ENCODE measurements around the gene RPRD1A. TPM values are rescaled to one million over a fixed set of nuclear protein-coding genes. Genes with fewer than 3 reads are reported as not detected.

The RPRD1A gene
- total and polyA plus RNA-seq, 9 of the 15 experiments (the other 6 are each of a cell fraction or from before 2014, with no cell fraction given), result 30.2 to 142 (median 66.0) TPM

DNA sequence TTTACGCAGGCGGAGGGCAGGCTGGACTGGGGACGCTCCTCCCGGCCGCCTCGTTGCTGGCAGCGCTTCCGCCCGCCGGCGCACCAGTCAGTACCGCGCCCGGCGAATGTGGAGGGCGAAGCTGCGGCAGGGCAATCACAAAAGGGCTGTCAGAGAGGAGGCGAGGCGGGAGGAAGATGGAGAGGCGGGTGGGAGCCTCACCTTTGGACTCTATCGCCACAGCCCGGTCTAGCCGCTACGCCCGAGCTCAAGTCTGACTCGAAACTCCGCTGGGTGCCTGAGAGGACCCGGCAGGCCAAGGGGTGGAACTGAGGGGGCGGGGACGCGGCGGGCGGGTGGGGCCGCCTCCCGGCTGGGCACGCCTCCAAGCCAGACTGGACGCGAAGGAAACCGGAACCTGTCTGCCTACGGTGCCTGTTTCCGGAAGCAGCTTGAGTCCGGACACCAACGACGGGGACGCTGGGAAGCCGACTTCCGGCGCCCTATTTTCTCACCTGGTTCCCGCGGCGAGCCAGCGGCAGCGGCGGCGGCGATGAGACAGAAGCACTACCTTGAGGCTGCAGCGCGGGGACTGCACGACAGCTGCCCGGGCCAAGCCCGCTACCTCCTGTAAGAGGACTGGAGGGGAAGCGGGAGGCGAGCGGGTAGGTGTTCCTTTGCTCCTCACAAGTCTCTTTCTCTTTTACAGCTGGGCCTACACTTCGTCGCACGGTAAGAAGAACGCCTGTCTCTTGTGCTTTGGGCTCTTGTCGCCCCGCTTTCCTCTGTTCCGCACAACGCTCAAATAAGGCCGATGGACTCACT is 95.0 kb downstream of the RPRD1A start, which contains the start of gene RMP24 (continued):
- TF ChIP-seq, protein P1, sequence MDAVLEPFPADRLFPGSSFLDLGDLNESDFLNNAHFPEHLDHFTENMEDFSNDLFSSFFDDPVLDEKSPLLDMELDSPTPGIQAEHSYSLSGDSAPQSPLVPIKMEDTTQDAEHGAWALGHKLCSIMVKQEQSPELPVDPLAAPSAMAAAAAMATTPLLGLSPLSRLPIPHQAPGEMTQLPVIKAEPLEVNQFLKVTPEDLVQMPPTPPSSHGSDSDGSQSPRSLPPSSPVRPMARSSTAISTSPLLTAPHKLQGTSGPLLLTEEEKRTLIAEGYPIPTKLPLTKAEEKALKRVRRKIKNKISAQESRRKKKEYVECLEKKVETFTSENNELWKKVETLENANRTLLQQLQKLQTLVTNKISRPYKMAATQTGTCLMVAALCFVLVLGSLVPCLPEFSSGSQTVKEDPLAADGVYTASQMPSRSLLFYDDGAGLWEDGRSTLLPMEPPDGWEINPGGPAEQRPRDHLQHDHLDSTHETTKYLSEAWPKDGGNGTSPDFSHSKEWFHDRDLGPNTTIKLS (IDR thresholded peaks at IDR 0.05; ENCODE audit: borderline replicate concordance, low read depth), result no peak
- TF ChIP-seq, protein P2, sequence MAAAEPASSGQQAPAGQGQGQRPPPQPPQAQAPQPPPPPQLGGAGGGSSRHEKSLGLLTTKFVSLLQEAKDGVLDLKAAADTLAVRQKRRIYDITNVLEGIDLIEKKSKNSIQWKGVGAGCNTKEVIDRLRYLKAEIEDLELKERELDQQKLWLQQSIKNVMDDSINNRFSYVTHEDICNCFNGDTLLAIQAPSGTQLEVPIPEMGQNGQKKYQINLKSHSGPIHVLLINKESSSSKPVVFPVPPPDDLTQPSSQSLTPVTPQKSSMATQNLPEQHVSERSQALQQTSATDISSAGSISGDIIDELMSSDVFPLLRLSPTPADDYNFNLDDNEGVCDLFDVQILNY (CRISPR knock-in tag; IDR thresholded peaks at IDR 0.05), result no peak
- no peak for TF ChIP-seq POLR3G (IDR thresholded peaks at IDR 0.05; ENCODE audit: extremely low read depth, insufficient read length, insufficient replicate concordance)
- peak; percentile 77 for TF ChIP-seq TOE1 (IDR thresholded peaks at IDR 0.05; ENCODE audit: borderline replicate concordance)
- TF ChIP-seq TOE1 (CRISPR knock-in tag; IDR thresholded peaks at IDR 0.05; ENCODE audit: borderline replicate concordance, low read depth), result no peak
- TF ChIP-seq NRF1 (conservative IDR thresholded peaks at IDR 0.05 in 1 of 2, IDR thresholded peaks at IDR 0.05 in 1 of 2), result peak; percentile 71 to 74
- TF ChIP-seq POLR2B (IDR thresholded peaks at IDR 0.05; ENCODE audit: low read depth, partially characterized antibody), result peak; percentile 81
- TF ChIP-seq ZNF717 (CRISPR knock-in tag; IDR thresholded peaks at IDR 0.05), result no peak
- peak; percentile 90 for TF ChIP-seq SP1 (CRISPR knock-in tag; IDR thresholded peaks at IDR 0.05)
- no peak for TF ChIP-seq ZNF143 (CRISPR knock-in tag; IDR thresholded peaks at IDR 0.05)
- no peak for TF ChIP-seq ZNF830 (CRISPR knock-in tag; IDR thresholded peaks at IDR 0.05)
- peak; percentile 85 for TF ChIP-seq EP400 (IDR thresholded peaks at IDR 0.05)
- peak; percentile 91 for TF ChIP-seq GTF2E2 (tag; IDR thresholded peaks at IDR 0.05)
- TF ChIP-seq MXI1 (IDR thresholded peaks at IDR 0.05; ENCODE audit: low read depth, low read length), result 0 out of 2 replicates have a peak, but pooled peaks have one; percentile 63
- TF ChIP-seq CREM (IDR thresholded peaks at IDR 0.05; ENCODE audit: low read depth), result peak; percentile 93
- TF ChIP-seq GATAD2B (IDR thresholded peaks at IDR 0.05; ENCODE audit: borderline replicate concordance), result peak; percentile 9; the same call in 1 of the 2 replicates
- TF ChIP-seq PRMT5 (CRISPR knock-in tag; IDR thresholded peaks at IDR 0.05), result no peak
- TF ChIP-seq SRSF9 (IDR thresholded peaks at IDR 0.05; ENCODE audit: borderline replicate concordance, low read depth, low read length), result no peak
- TF ChIP-seq TEAD4 (IDR thresholded peaks at IDR 0.05; ENCODE audit: low read length), result peak; percentile 43; the same call in 1 of the 2 replicates
- TF ChIP-seq TEAD4 (CRISPR knock-in tag; IDR thresholded peaks at IDR 0.05; ENCODE audit: borderline replicate concordance), result no peak
- TF ChIP-seq ZNF175 (CRISPR knock-in tag; IDR thresholded peaks at IDR 0.05; ENCODE audit: low read depth), result no peak
- TF ChIP-seq CEBPG (CRISPR knock-in tag; IDR thresholded peaks at IDR 0.05), result no peak
- TF ChIP-seq CEBPG (tag; conservative IDR thresholded peaks at IDR 0.05 in 1 of 2, IDR thresholded peaks at IDR 0.05 in 1 of 2), result no peak
- TF ChIP-seq HIVEP1 (CRISPR knock-in tag; IDR thresholded peaks at IDR 0.05), result no peak
- TF ChIP-seq ZNF668 (CRISPR knock-in tag; IDR thresholded peaks at IDR 0.05), result no peak
- TF ChIP-seq, protein P3, sequence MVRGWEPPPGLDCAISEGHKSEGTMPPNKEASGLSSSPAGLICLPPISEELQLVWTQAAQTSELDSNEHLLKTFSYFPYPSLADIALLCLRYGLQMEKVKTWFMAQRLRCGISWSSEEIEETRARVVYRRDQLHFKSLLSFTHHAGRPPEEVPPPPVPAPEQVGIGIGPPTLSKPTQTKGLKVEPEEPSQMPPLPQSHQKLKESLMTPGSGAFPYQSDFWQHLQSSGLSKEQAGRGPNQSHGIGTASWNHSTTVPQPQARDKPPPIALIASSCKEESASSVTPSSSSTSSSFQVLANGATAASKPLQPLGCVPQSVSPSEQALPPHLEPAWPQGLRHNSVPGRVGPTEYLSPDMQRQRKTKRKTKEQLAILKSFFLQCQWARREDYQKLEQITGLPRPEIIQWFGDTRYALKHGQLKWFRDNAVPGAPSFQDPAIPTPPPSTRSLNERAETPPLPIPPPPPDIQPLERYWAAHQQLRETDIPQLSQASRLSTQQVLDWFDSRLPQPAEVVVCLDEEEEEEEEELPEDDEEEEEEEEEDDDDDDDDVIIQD (CRISPR knock-in tag; IDR thresholded peaks at IDR 0.05), result no peak
- no peak for TF ChIP-seq RBM15 (IDR thresholded peaks at IDR 0.05; ENCODE audit: insufficient read depth, low read length)
